ENCODE data around the gene DGCR6.
"Not testable (repeated sequence)": the region's sequence is repeated elsewhere in the genome, so short reads cannot be mapped to it uniquely, and the experiment has no call there.

Gene DGCR6

GRCh38 chr22:18961201-18961600 lies 55.1 kb downstream of the DGCR6 start:
- not testable (repeated sequence) for DNase-seq (ENCODE audit: low spot score)
